Measurements from ENCODE around the gene ZBTB38.

- TF ChIP-seq CTCF (IDR thresholded peaks at IDR 0.05) = no peak
- TF ChIP-seq POLR2A (IDR thresholded peaks at IDR 0.05) = no peak
- TF ChIP-seq EP300 (IDR thresholded peaks at IDR 0.05) = no peak
These were observed 19.2 kb downstream of the ZBTB38 start for GRCh38 chr3:141387516-141387915.

Measured in tibial nerve (tissue), 4 donors.